GM18868 (cell line): ENCODE results near the gene PRSS21.

Experiments
- ATAC-seq: cut with Tn5 transposase; IDR thresholded peaks from one replicate; pipeline ENCODE4 v1.9.1; 2021; ENCODE audit warnings: mild to moderate bottlenecking, moderate library complexity; ENCODE audit not compliant: unreplicated experiment

The PRSS21 gene

DNA sequence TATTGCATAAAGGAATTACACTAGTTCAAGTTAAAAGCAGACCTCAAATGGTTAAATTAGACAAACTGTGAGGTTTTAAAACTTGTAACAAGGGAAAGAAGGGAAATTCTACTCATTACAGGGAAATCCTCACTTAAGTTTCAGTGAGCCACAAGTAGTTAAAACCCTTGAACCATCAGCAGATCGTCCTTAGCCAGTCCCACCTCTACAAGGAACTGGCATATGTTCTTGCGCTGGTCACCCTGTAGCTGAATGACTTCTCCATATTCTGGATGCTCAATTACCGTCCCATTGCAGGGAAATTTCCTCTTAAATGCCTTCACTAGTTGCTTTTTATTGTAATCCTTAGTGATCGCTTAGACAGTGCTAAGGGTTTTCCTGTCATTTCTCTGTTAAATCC is 5.5 kb downstream of the PRSS21 start:
- ATAC-seq = no peak

DNA sequence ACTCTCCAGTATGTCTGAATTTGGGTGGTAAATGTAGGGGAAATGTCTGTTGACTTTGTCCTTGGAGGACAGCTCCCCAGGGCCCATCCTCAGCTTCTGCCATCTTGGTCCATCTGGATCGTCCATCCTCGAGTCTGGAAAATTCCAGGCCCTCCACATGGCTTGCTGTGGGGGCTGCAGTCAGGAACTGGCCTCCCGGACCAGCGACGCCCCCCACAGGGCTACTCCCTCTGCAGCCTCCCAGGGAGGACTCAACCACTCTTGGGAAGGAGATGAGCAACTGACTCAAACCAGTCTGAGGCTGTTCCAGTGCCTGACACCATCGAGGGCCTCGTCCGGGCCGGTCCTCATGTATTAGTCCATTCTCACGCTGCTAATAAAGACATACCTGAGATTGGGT is 7.6 kb downstream of the PRSS21 start:
- no peak for ATAC-seq

DNA sequence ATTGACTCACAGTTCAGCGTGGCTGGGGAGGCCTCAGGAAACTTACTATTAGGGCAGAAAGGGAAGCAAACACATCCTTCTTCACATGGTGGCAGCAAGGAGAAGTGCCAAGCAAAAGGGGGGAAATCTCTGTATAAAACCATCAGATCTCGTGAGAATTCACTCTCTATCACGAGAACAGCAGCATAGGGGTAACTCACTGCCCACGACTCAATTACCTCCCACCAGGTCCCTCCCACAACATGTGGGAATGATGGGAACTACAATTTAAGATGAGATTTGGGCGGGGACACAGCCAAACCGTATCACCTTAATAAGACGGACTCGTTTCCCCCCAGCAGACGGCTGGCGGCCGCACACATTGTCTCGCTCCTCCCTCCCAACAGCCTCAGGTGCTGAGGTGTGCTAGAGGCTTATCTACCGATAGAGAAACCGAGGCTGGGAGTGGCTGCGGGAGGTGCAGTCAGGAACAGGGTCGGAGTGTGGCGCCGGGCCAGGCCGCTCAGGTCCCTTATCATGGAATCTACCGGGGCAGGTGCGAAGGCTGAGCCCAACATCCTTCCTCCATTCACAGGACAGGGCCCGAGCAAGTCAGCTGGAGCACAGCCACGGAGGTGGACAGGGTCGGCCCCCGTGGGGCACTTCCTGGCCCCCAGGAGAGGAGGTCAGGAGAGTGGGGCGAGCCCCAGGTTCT is 8.2 kb downstream of the PRSS21 start:
- ATAC-seq = no peak

DNA sequence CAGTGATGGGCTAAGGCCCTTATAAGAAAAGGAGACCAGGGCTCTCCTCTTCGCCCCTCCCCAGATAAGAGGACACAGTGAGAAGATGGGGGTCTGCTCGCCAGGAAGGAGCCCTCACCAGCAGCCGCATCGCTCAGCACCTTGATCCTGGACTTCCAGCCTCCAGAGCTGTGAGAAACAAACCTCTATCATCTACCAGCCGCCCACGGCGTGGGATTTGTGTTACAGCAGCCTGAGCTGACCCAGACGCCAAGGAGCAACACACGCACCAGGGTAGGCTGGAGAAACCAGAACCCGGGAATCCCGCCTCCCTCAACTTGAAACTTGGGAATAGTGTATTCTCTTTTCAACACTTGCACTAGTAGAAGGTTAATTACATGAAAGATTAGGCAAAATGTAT is 8.9 kb downstream of the PRSS21 start:
- no peak for ATAC-seq

DNA sequence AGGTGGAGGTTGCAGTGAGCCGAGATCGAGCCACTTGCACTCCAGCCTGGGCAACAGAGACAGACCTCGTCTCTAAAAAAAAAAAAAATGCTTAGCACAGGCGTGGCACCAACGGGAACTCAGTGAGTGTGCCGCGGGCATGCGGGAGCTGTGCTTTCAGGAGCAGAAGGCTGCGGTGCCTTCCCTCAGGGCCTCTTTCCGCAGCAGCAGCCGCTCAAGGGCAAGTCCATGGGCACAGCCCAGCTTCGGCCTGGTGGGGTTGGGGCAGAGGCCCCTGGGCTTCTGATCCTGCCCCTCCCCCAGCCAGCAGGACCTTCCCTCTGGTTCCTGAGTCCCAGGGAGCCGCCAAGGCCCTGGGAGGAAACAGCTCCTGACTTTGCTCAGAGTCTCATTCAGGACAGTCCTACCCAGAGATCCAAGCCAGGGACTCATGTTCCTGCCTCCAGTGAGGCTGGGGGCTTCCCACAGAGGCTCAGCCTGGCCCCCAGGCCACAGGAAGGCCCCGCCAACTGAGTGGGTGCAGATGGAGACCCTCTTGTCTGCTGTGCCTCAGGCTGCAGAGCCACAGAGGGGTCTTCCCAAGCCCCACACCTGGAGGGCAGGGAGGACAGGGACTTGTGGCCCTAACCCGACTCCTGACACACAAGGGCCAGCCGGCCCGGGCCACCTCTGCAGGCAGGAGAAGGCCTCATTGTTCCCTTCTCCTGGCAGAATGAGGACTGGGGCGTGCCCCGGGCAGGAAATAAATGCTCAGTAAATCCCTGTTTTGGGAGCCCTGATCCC is 9.7 kb downstream of the PRSS21 start:
- no peak for ATAC-seq

DNA sequence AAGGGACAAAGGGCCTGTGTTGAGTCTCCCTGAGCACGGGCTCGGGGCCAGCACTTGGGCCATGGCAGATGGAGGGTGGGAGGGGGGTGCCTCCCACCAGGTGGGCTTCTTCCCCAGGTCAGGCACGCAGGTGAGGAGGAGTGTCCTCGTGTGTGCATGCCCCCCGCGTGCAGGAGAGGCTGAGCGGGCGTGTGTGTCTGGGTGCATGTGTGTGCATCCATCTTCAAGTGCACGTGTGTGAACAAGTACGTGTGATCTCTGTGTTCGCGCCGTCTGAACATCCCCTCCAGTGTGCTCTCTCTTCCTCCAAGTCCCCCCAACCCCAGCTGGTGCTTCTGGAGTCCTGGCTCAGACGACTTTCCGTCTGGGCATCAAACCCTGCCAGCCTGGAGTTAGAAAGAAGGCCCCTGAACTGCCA is 10.3 kb downstream of the PRSS21 start:
- no peak for ATAC-seq

DNA sequence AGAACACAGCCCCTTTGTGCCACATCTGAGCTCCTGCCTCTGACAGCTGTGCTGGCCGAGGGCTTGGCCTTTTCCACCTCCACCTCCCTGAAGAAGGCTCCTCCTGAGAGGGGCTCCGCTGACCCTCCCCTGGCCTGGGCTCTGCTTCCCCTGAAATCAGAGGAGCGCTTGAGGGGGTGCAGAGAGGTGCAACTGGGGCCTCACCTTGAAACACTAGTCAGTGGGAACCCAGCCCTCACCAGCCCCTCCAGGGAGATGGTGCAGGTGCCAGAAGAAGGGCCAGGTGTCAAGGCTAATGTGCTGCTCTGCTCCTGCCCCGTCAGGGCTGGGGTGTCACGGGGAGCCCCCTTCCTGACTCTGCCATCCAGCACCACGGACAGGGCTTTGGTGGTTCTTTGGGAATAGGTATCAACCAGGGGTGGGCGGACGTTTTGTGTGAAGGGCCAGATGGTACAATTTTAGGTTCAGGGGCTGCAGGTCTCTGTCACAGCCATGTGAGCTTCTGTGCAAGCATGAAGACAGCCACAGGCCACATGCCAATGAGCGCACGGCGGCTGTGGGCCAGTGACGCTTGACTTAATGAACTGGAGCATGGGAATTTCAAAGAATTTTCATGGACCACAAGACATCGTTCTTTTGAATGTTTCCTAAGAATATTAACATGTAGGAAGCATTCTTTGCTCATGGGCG is 10.9 kb downstream of the PRSS21 start:
- ATAC-seq = no peak

DNA sequence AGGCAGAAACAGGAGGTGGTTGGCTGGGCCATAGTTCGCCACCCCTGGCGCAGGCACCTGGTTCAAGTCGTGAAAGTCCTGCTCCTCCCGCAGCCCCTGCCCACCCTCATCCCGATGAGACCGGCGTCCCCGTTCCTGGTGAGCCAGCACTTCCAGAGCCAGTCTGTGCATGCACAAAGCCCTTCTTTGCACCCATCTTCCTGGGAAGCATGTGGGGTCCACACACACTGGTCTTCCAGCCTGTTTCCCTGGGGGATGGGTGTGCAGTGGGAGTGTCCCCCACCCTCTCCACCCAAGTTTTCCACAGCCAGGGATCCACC is 11.4 kb downstream of the PRSS21 start:
- no peak for ATAC-seq

DNA sequence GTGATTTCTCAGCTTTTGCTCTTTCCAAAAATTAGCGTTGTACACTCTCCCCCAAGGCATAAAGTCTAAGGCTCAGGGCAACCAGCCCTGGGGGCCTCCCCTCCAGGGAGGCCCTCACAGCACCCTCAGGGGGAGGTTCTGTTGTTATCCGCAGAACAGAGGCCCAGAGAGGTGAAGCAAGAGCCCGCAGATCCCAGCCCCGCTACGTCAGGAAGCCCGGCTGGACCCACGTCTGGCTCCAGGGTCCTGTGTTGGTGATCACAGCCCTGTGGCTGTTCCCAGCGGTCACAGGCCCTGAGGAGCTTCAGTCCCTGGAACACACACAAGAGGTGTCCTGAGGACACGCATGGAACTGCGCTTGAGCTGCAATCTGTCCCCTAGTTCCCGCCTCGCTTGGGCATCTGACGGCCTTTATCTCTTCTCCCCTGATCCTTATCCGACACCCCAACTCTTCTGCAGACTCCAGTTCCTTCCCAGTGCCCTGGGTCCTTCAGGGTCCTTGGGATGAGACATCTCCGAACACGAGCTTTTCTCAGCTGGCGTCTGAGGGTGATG is 11.9 kb downstream of the PRSS21 start:
- ATAC-seq = no peak

DNA sequence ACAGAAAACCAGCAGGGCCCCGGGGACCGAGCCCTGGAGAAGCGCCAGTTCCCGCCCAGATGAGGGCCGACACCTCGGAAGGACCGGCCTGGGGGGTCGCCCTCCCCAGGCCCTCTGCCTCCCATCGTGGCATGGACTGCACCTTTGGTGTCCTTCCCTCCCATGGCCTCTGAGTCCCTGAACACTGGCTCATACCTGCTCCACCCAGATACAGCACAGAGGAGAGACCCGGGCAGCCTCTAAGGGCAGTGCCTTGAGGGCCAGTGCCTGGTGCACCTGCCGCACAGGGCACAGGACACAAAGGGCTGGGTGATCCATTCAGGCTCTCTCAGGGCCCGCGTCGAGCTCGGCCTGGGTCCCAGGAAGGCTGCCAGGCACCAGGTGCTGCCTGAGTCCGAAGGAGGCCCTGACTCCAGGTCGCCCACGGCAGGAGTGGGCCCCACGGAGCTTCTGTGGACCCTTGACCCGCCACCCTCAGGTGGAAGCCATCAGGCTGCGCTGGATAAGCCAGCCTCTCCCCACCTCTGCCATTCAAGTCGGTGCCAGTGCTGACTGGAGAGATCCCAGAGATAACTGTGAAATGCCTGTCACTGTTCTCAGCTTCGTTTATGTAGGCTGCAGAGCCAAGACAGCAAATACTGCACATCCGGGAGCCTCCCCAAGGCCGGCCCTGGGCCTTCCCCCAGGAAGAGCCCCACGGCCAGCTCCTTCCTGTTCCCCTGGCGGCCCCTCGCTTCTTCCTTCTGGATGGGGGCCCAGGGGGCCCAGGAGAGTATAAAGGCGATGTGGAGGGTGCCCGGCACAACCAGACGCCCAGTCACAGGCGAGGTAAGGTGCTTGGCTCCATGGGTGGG is 12.7 kb downstream of the PRSS21 start, which contains the start of gene ZG16B:
Gene ZG16B (plus strand): TSS at position 803 of the 854 bp plus-strand sequence. CDS start 139 bp downstream, outside the sequence.
- ATAC-seq = no peak

DNA sequence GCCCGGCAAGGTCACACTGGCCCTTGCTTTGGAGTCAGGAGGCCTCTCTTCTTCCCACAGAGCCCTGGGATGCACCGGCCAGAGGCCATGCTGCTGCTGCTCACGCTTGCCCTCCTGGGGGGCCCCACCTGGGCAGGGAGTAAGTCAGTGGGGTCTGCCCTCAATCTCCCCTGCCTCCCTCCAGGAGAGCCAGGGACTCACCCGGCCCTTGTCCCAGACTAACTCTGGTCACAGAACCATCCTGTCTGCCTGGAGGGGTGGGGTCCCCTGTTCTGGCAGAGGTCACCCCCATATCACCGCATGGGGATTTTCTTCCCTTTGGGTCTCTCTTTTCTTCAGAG is 13.3 kb downstream of the PRSS21 start:
- ATAC-seq = no peak

DNA sequence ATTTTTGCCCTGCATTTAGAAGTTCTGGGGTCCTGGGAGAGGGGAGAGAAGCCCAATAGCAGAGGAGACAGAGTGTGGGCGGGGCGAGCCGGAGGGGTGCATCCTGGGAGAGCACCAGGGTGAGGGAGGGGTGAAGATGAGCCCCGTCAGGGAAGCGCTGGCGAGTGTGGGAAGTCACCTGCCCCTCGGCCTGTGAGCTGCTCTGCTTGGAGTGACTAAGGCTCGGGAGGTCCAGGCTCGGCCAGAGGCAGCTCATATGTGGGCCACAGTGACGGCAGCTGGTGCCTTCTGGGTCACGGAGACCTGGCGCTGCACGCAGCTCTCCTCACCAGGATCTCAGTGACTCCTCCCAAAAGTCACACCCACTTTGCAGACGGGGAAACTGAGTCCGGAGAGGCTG is 14.2 kb downstream of the PRSS21 start:
- ATAC-seq = no peak

DNA sequence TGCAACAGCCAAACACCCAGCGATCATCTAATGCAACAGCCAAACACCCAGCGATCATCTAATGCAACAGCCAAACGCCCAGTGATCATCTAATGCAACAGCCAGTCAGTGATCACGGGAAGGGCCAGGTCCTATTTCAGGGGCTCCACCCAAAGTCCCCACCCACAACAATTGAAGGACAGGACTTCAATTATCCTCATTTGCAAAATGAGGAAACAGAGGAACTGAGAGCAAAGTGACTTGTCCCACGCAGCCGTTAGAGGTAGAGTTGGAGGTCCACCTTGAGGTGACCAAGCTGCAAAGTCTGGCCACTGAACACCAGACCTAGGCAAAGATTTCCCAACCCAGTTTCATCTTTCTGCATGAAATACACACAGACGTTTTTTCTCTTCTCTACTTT is 16.7 kb downstream of the PRSS21 start:
- ATAC-seq = no peak

DNA sequence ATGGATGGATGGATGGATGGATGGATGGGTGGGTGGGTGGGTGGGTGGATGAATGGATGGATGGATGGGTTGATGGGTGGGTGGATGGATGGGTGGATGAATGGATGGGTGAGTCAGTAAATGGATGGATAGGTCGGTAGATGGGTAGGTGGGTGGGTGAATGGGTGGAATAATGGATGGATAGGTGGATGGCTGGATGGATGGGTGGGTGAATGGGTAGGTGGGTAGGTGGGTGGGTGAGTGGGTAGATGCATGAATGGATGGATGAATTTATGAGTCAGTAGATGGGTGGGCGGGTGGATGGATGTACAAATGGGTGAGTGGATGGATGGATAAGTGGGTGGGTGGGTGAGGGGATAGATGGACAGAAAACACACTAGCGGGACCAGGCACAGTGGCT is 17.9 kb downstream of the PRSS21 start:
- ATAC-seq = no peak

DNA sequence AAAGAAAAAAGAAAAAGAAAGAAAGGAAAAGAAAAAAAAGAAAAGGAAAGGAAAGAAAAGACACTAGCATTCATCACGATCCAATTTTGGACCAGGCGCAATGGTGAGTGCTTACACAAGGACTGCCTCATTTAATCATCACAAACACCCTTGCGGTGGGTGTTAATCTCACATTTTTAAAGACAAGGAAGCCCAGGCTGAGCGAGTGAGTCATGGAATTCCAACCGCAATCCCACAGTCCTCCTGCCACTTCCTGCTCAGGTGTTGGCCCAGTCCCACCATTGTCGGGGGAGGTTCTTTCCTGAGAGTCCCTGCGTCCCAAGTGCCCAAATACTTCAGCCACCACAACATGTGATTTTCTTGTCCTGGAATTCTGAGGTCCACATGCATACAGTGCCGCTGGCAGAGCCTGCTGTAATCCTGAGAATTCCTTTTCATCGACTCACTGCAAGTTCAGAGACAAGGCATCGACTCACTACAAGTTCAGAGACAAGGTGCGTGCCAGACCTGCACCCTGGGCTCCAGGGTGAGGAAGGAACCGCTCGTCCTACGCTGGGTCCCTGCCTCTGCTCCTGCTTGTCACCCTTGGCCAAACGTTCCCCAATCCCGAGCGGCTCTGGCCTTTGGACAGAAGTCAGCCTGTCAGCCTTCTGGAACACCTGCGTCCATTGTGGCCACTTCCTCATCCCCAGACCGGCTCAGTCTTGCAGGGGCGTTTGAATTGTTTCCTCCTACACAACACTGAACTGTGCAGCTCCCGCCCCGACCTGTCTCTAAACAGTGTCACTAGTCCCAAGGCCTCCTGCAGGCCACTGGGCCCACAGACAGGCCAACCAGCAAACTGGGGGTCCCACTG is 18.8 kb downstream of the PRSS21 start:
- ATAC-seq = no peak

DNA sequence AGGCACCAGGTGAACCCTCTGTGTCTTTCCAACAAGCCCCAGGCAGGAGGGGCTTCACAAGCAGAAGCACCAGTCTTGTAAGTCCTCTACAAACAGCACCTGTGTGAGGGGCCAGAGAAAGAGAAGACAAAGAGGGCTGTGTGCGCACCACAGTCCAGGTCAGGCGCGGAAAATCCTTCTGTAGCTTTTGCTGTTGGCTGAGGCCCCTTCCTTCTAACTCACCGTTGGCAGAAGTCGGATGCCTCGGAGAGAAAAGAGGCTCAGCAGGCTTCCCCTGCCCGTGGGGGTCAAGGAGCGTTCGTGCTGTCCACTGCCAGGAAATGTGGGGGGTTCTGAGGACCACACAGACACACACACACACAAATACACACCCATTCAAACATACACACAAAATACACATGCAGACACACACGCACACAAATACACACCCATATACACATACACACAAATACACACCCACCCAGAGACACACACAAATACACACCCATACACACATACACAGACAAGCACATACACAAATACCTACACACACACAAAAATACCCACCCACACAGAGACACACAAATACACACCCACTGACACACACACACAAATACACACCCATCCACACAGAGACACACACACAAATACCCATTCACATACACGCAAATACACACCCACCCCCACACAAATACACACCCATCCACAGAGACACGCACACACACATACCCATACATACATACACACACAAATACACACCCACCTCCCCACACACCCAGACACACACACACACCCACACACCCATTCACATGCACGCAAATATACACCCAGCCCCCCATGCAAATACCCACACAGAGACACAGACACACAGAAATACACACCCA is 19.8 kb downstream of the PRSS21 start:
- ATAC-seq = no peak

DNA sequence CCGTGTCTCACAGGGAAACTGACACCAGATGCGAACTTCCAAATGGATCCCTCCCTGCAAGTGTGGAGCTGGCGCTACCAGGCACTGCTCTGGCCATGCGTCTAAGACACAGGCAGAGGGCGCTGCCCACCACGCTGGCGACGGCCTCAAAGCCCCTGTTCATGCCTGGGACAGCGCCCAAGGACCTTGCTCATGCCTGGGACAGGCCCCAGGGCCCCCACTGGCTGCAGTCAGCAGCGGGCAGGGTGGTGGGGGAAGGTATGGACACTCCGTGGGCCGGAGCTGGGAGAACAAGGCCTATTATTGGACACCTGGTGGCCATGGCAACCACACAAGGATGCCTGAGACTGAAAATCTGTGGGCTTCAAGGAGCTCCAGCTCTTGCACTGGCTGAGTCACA is 21.9 kb downstream of the PRSS21 start:
- no peak for ATAC-seq

DNA sequence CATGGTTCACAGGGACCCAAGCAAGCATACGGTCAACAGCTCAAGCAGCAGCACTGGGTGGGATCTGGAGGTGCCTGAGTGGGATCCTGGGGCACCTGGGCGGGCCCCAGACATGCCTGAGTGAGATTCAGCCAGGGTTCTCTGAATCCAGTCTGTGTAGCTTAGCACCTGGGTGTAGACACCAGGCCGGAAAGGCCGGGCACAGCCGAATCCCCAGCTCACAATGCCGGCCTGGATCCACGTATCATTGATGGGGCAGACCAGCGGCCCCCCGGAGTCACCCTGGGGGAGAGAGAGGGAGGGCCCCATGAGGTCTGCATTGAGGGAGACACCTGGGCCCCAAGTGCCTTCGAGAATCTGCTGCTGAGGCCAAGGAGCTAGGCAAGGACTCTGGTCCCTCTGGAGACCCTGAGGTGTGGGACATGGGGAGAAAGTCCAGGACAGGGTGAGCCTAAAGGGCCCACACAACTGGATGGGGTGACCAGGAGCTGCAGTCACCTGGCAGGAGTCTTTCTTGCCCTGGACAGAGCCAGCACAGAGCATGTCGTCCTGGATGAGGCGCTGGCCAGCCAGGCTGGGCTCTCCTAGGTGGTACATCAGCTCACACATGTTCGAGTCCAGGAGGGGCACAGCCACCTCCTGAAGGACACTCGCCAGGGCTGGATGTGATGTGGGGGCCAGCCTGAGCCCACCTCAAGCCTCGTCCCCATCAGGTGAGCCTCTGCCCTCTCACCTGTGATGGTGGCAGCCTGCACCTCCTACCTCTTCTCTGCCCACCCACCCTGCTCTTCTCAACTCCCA is 22.8 kb downstream of the PRSS21 start:
- no peak for ATAC-seq
